Activated CD4-positive, alpha-beta T cell treated with anti-CD3 and anti-CD28 coated beads, Interleukin-2, amount 10 ng/mL, durations not matched to agents 7 days and 5 days (primary cell): ENCODE results near the gene TSHZ1. TPM values are rescaled to one million over a fixed set of nuclear protein-coding genes. Genes with fewer than 3 reads are reported as not detected.
"Not testable (repeated sequence)": the region's sequence is repeated elsewhere in the genome, so short reads cannot be mapped to it uniquely, and the experiment has no call there.

ENCODE experiments used
- CTCF ChIA-PET: fragments of 350-600 bp; sonication (Branson Sonifier 250); formaldehyde crosslinking; loops from one replicate; lab custom pipeline; 2021; ENCODE audit warnings: antibody characterized with exemption; lab: Charles Lee
- POLR2A ChIA-PET: fragments of 350-600 bp; sonication (Branson Sonifier 250); formaldehyde crosslinking; loops from one replicate; lab custom pipeline; 2021; ENCODE audit warnings: antibody characterized with exemption; lab: Charles Lee
- DNase-seq: peaks from one replicate; pipeline ENCODE4 v3.0.0-alpha.2; 2020
- H3K27ac Mint-ChIP-seq: one replicate; pipeline ENCODE4 v1.8.0; 2021; ENCODE audit warnings: mild to moderate bottlenecking, moderate library complexity, mixed read lengths
- H3K27me3 Mint-ChIP-seq: one replicate; pipeline ENCODE4 v1.8.0; 2021; ENCODE audit warnings: mixed read lengths
- H3K36me3 Mint-ChIP-seq: one replicate; pipeline ENCODE4 v1.8.0; 2021; ENCODE audit warnings: low read depth, mixed read lengths
- H3K4me1 Mint-ChIP-seq: one replicate; pipeline ENCODE4 v1.8.0; 2021; ENCODE audit warnings: mixed read lengths
- H3K4me3 Mint-ChIP-seq: one replicate; pipeline ENCODE4 v1.8.0; 2021; ENCODE audit warnings: mild to moderate bottlenecking, moderate library complexity, mixed read lengths
- H3K9me3 Mint-ChIP-seq: one replicate; pipeline ENCODE4 v1.8.0; 2021; ENCODE audit warnings: mixed read lengths
- total RNA-seq, 2 experiments: library from RNA; stranded (reverse); gene quantifications; one replicate each; pipeline ENCODE4 v1.2.3, GENCODE V29; 2021

The TSHZ1 gene
- total RNA-seq, 2 experiments from 2014 or later = 22.0 to 23.6 TPM

DNA sequence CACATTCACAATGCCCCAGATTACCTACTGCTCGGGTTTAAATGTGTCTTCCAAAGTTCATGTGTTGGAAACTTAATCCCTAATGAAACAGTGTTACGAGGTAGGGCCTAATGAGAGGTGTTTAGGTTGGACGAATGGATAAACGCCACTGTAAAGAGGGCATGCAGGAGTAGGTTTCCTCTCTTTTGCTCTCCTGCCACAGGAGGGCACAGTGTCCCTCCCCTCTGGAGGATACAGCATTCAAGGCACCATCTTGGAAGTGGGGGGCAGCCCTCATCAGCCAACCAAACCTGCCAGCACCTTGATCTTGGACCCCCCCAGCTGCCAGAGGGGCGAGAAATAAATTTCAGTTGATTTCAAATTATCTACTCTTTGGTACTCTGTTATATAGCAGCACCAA, 103.5 kb downstream of the TSHZ1 start:
- Mint-ChIP-seq H3K4me1 (no peaks in the 10 kb centered on the region), H3K27ac (no peak overlapping the region), H3K36me3 (no peaks in the 10 kb centered on the region), H3K9me3 (no peaks in the 10 kb centered on the region), H3K4me3 (no peak overlapping the region), H3K27me3 (no peaks in the 10 kb centered on the region)
- DNase-seq = no peak
- ChIA-PET POLR2A (no interaction called here), CTCF (no interaction called here)

DNA sequence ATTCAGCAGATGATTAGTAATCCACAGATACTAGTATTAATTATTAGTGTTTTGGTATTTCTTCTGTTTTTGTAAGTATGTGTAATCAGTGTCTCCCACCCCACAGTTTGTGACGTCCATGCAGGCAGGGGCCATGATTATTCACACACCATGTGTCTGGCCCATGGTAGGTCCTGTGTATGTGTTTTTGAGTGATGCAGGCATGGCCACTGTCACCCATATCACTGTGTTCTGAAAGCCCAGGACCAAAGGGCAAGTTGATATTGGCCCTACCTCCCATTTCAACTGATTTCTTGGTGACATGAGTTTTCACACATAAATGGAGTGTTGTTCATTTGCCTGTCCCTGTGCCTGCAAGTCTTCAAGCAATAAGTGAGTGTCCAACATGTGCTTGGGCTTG, 104.0 kb downstream of the TSHZ1 start:
- Mint-ChIP-seq H3K27ac (no peak overlapping the region), H3K4me1 (no peaks in the 10 kb centered on the region), H3K4me3 (no peak overlapping the region), H3K9me3 (no peaks in the 10 kb centered on the region), H3K27me3 (no peaks in the 10 kb centered on the region), H3K36me3 (no peaks in the 10 kb centered on the region)
- no peak for DNase-seq
- CTCF ChIA-PET = no interaction called here
- POLR2A ChIA-PET = no interaction called here

DNA sequence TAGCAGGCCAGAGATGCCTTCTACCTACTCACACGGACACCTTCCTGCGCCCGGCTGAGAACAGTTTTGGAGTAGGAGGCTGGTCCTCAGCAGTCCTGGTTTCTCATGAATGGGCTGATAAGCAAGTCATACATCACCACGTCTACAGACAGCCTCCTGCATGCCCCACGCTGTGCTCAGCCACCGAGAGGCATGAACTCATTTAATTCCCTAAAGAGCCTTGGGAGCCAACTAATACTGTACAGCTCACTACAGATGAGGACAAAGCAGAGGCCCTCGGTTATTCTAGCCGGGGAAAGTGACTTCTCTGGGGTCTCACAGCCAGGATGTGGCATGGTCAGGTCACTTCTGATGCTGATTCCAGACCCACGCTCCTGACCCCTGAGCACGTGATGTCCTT, 105.6 kb downstream of the TSHZ1 start:
- ChIA-PET CTCF (no interaction called here), POLR2A (no interaction called here)
- DNase-seq = no peak
- no peak overlapping the region for H3K27ac Mint-ChIP-seq
- no peaks in the 10 kb centered on the region for H3K4me1 Mint-ChIP-seq
- H3K4me3 Mint-ChIP-seq = no peak overlapping the region
- H3K36me3 Mint-ChIP-seq = no peaks in the 10 kb centered on the region
- H3K9me3 Mint-ChIP-seq = no peaks in the 10 kb centered on the region
- no peaks in the 10 kb centered on the region for H3K27me3 Mint-ChIP-seq

DNA sequence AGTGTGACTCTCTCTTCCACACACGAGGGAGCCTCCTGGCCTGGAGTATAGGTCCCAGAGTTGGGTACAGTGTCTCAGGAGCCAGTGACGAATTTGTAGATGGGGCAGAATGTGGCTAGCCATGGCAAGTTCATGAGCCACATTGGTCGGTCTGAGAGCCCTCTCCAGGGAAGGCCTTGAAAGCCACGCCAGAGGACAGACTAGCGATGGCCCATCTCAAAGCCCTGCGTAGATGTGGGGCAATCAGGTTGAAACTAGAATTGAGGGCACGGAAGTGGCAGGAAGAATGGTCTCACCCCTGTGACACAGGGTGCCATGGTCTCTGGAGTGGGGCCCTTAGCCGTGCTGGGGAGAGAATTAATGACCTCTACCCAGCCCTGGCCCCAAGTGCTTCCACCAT, 106.2 kb downstream of the TSHZ1 start:
- ChIA-PET CTCF (no interaction called here), POLR2A (no interaction called here)
- DNase-seq = no peak
- no peaks in the 10 kb centered on the region for H3K27me3 Mint-ChIP-seq
- H3K36me3 Mint-ChIP-seq = no peaks in the 10 kb centered on the region
- H3K9me3 Mint-ChIP-seq = no peaks in the 10 kb centered on the region
- H3K27ac Mint-ChIP-seq = no peak overlapping the region
- H3K4me3 Mint-ChIP-seq = no peak overlapping the region
- H3K4me1 Mint-ChIP-seq = no peaks in the 10 kb centered on the region

DNA sequence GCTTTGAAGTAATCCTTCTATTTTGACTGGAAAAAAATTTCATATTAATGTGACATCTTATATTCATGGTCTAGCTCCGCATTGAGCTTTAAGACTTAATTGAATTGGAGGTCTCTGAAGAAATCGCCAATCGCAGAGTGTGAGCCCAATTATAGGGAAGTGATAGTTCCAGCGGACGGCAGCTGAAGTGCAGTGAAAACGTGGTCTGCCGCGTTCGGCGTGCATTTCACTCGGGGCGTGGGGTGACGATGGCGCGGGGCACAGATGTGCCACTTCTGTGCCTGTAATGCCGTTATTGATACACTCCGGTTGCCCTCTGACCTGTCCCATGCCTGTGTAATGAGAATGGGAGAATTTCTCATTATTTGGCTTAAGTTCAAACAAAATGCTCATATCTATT, 106.7 kb downstream of the TSHZ1 start:
- CTCF ChIA-PET = no interaction called here
- Mint-ChIP-seq H3K36me3 (no peaks in the 10 kb centered on the region), H3K4me1 (no peaks in the 10 kb centered on the region), H3K27ac (no peak overlapping the region), H3K27me3 (no peaks in the 10 kb centered on the region), H3K4me3 (no peak overlapping the region), H3K9me3 (no peaks in the 10 kb centered on the region)
- DNase-seq = no peak
- POLR2A ChIA-PET = no interaction called here

DNA sequence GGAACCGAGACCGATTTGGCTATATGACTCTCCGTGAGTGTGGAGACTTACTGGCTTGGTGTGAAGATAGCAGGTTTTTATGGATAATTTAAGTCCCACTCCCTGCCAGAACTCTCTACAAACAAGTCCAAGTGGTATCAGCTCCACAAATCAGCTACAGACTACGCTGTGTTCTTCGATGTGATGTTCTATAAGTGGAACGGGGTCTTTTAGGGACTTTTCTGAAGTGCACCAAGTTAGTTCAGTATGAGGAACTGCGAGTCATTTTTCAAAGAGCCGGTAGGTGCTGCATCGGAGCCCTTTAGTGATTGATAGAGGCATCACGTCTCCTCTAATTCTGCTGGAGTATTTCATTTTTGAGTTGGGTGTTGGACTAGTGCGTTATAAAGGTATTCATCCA, 107.1 kb downstream of the TSHZ1 start:
- DNase-seq = no peak
- no peaks in the 10 kb centered on the region for H3K27me3 Mint-ChIP-seq
- no peaks in the 10 kb centered on the region for H3K36me3 Mint-ChIP-seq
- ChIA-PET CTCF (no interaction called here), POLR2A (no interaction called here)
- H3K9me3 Mint-ChIP-seq = no peaks in the 10 kb centered on the region
- no peaks in the 10 kb centered on the region for H3K4me1 Mint-ChIP-seq
- H3K4me3 Mint-ChIP-seq = no peak overlapping the region
- H3K27ac Mint-ChIP-seq = no peak overlapping the region

DNA sequence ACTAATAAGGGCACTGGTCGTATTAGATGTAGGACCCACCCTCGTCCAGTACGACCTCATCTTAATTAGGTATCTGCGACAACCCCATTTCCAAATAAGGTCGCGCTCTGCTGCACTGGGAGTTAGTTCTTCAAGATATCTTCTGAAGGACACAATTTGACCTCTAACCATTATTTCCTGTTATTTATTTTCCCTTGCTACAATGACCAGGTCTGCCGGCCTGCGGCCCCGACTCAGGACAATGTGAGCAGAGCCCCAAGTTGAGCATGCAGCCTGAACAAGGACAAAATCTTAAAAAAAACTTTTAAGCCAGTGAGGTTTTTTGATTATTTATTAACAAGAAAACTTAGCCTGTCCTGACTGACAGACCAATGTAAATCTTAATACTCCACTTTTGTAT, 109.3 kb downstream of the TSHZ1 start:
- DNase-seq = no peak
- H3K36me3 Mint-ChIP-seq = no peaks in the 10 kb centered on the region
- H3K27ac Mint-ChIP-seq = no peak overlapping the region
- POLR2A ChIA-PET = no interaction called here
- peaks cover 5% of the 10 kb centered on the region for H3K27me3 Mint-ChIP-seq
- H3K4me1 Mint-ChIP-seq = no peaks in the 10 kb centered on the region
- H3K4me3 Mint-ChIP-seq = no peak overlapping the region
- CTCF ChIA-PET = no interaction called here
- no peaks in the 10 kb centered on the region for H3K9me3 Mint-ChIP-seq

DNA sequence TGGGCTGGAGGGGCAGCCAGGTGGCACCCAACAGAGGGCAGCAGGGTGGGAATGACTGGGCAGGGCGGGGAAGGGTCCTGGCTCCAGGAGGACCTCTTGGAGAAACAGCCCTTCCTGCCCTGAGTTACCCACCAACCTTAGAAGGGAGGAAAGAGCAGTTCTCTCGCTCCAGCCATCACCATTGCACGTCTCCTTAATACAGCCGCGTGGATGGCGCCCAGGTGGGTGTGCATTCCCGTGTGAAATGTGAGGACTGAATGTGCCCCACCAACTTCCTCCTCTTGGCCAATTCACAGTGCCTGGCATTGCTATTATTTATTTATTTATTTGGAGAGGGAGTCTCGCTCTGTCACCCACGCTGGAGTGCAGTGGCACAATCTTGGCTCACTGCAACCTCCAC, 109.9 kb downstream of the TSHZ1 start:
- Mint-ChIP-seq H3K4me3 (no peak overlapping the region), H3K27ac (no peak overlapping the region), H3K9me3 (peaks cover 2% of the 10 kb centered on the region), H3K36me3 (no peaks in the 10 kb centered on the region), H3K27me3 (peaks cover 8% of the 10 kb centered on the region), H3K4me1 (no peaks in the 10 kb centered on the region)
- DNase-seq = no peak
- ChIA-PET CTCF (no interaction called here), POLR2A (no interaction called here)

DNA sequence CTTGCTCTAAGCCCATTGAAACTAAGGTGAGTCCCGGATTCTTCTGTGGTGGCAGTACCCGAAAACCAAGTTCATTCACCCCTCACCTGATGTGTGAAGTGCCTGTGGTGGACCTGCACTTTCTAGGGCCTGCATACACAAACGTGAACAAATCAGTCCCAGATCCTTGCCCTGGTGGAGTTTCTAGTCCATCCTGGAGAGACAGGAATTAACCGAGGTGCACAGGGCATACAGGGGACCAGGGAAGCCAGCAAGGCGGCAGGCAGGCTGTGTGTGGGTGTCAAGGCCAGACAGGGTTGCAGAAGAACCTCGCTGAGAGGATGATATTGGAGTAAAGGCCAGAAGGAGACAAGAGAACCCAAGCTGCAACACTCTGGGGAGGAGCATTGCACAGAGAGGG, 110.8 kb downstream of the TSHZ1 start:
- no peaks in the 10 kb centered on the region for H3K4me1 Mint-ChIP-seq
- H3K27me3 Mint-ChIP-seq = peaks cover 12% of the 10 kb centered on the region
- no peak overlapping the region for H3K4me3 Mint-ChIP-seq
- CTCF ChIA-PET = no interaction called here
- peaks cover 5% of the 10 kb centered on the region for H3K9me3 Mint-ChIP-seq
- POLR2A ChIA-PET = no interaction called here
- peaks cover 2% of the 10 kb centered on the region for H3K36me3 Mint-ChIP-seq
- DNase-seq = no peak
- no peak overlapping the region for H3K27ac Mint-ChIP-seq

DNA sequence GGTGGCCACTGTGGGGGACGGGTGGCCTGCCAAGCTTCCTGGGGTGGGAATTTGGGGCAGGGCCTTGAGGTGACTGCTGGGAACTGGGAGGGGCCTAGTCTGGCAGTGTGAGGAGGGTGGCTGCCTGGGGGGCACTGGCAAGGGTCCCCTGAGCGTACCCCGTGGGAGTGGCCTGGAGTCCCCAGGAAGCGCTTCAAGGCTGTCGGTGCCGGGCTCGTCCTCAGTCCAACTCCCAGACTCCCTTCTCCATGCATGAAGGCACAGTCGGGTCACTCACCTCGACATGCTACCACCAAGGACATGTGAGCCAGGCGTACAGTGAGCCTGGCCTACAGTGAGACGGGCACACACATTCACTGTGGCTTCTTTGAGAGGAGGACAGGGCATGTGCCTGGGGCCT, 111.6 kb downstream of the TSHZ1 start:
- POLR2A ChIA-PET = no interaction called here
- Mint-ChIP-seq H3K4me1 (no peaks in the 10 kb centered on the region), H3K9me3 (peaks cover 8% of the 10 kb centered on the region), H3K27ac (no peak overlapping the region), H3K4me3 (no peak overlapping the region), H3K36me3 (peaks cover 2% of the 10 kb centered on the region), H3K27me3 (peaks cover 16% of the 10 kb centered on the region)
- CTCF ChIA-PET = no interaction called here
- no peak for DNase-seq

DNA sequence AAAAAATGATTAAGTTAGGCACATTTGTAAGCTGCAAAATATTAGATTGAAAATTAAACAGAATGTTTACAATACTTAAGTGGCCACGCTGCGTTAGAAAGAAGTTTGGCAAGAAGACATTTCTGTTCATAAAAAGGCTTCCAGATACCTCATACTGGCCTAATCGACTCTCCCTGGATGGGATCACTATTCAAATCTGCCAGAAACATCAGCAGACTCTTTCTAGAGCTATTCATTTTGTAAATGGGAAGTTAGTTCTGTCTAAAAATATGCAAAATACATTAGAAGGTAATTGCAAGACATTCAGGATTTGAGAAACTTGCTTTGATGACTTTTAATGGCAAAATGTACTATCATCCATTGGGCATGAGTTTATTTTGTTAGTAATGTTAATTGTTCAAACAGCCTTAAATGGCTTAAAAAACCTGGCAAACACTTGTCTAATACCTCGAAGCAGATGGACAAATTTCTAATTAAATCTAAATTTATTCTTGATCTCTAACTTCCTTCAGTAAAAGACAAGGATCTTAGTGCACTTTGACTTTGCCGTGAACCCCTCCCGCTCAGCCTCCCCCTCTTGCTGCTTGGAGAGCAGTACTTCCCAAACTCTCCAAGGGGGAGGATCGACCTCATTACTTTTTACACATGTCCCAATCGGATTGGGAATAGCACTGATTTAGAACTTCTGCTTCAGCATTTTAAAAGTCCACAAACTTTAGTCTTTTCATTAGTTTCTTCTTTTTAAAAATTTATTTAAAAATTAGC, 113.4 kb downstream of the TSHZ1 start:
- DNase-seq = no peak
- H3K36me3 Mint-ChIP-seq = peaks cover 2% of the 10 kb centered on the region
- peaks cover 16% of the 10 kb centered on the region for H3K27me3 Mint-ChIP-seq
- H3K4me3 Mint-ChIP-seq = no peak overlapping the region
- no peaks in the 10 kb centered on the region for H3K4me1 Mint-ChIP-seq
- H3K27ac Mint-ChIP-seq = no peak overlapping the region
- CTCF ChIA-PET = no interaction called here
- POLR2A ChIA-PET = no interaction called here
- peaks cover 11% of the 10 kb centered on the region for H3K9me3 Mint-ChIP-seq

DNA sequence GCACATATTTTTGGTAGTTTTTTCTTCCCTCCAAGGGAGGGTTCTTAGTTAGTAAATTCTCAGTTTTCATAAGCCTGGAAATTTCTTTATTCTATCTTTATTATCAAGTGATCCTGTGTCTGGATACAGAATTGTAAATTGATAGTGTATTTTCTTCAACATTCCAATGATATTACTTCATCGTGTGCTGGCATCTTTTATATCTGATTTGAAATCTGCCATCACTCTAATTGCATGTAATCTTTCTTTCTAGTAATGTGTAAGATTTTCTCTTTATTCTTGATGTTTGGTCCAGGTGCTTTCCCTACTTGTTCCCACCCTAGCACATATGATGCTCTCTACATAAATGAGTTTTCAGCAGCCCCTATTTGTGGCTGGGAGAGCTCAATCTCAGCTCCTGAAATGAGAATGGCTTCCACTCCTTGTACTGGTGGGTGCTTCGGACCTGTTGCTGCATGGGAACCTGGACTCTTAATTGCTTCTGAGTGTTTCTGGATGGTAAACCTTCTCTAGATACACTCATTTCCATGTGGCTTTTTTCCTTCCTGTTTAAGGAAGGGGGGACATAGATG, 114.2 kb downstream of the TSHZ1 start:
- Mint-ChIP-seq H3K27me3 (peaks cover 16% of the 10 kb centered on the region), H3K27ac (no peak overlapping the region), H3K4me1 (no peaks in the 10 kb centered on the region), H3K9me3 (peaks cover 11% of the 10 kb centered on the region), H3K4me3 (no peak overlapping the region), H3K36me3 (peaks cover 2% of the 10 kb centered on the region)
- ChIA-PET CTCF (no interaction called here), POLR2A (no interaction called here)
- DNase-seq = no peak

DNA sequence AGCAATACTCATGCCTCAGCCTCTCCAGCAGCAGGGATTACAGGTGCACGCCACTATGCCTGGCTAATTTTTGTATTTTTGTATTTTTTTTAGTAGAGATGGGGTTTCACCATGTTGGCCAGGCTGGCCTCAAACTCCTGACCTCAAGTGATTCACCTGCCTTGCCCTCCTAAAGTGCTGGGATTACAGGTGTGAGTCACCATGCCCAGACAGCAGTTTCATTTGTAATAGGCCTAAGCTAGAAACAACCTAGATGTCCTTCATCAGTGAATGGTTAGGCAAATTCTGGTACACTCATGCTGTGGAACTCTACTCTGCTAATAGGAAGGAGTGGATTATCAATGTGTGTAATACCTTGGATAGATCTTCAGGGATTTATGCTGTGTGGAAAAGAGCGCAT, 119.2 kb downstream of the TSHZ1 start:
- POLR2A ChIA-PET, H3K4me1 Mint-ChIP-seq, DNase-seq, H3K27ac Mint-ChIP-seq, H3K36me3 Mint-ChIP-seq, CTCF ChIA-PET, H3K4me3 Mint-ChIP-seq: not testable (repeated sequence)
- peaks cover 11% of the 10 kb centered on the region for H3K9me3 Mint-ChIP-seq
- peaks cover 13% of the 10 kb centered on the region for H3K27me3 Mint-ChIP-seq

DNA sequence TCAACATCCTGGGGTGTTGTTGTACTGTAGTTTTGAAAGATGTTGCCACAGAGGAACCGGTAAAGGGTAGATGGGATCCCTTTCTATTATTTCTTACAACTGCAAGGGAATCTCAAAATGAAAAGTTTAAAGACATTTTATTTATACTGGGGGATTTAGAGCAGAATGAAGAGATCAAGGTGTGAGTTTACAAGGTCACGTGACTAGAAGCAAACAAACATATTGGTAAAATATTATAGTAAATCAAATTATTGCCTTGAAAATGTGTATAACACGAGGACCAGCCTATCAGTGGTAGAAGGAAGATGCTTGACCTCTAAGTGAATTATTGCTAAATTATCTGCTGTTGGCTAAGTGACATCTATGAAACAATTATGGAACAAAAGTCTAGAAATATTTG, 119.7 kb downstream of the TSHZ1 start:
- peaks cover 2% of the 10 kb centered on the region for H3K36me3 Mint-ChIP-seq
- ChIA-PET POLR2A (no interaction called here), CTCF (no interaction called here)
- peaks cover 9% of the 10 kb centered on the region for H3K27me3 Mint-ChIP-seq
- H3K27ac Mint-ChIP-seq = no peak overlapping the region
- no peak overlapping the region for H3K4me3 Mint-ChIP-seq
- peaks cover 11% of the 10 kb centered on the region for H3K9me3 Mint-ChIP-seq
- H3K4me1 Mint-ChIP-seq = no peaks in the 10 kb centered on the region
- no peak for DNase-seq
